Stimulated activated CD4-positive, alpha-beta T cell treated with anti-CD3 and anti-CD28 coated beads, TNF-alpha, amount 100 ng/mL, for 48 hours (primary cell): Measurements from ENCODE around the gene NDUFAF8.
A peak's percentile ranks its signal among the peaks of the same experiment; 100 is the strongest.

Source experiments
- DNase-seq, 3 donors: peaks; one replicate each; pipeline ENCODE4 v3.0.0-alpha.2; 2020; ENCODE audit warnings: low read depth in 3 of 3

Gene NDUFAF8

DNA sequence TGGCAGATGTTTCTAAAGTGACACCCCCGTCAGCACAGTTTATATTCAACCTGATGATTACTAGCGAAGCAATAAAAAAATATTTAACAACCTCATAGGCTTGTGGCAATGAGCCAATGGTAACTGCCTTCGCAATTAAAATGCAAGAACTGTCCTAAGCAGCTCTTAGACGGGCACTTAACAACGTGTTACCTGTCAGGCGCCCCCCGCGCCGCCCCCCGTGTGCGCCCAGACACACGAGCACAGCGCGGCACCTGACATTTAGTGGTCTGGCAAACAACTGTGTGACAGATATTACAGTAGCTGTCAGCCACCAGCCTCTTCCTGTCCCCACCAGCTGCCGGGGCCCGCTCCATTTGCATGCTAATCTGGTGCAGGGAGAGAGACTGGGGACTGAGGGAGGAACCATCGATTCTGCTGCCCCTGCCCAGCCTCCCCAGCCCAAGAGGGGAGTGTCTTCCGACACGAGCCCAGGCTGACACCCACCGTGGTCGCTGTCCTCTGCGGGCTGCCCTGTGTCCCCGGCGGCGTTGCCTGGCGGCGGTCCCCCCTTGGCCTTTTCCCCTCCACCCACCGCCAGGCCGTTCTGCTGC is 12.7 kb downstream of the NDUFAF8 start:
- no peak for DNase-seq

DNA sequence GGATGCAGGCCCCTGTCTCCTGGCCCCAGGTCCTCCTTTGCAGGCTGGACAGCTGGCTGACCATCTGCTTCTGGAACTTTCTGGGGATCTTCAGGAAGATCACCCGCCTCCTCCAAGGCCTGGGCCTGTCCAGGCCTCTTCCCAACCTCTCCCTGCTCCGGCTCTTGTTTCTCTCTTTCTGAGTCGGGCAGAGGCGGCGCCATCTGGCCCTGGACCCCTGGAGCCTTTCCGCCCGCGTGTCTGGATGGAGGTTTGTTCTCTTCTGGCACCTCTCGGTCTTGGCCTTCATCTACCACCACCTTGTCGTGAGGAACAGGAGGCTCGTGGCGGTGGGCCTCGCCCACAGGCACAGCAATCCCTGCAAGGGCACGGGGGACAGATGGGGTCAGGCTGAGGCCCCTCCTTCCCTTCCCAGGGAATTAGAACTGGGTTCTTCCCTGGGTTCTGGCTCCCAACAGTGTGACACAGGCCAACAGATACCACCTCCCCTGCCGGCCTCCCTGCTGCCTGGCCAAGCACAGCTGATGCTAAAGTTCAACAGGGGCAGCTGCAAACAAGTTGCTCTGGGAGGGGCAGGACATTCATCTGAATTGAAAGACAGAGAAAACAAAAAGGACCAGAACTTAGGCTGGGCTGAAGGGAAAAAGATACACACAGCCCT is 13.3 kb downstream of the NDUFAF8 start:
- DNase-seq, result no peak

DNA sequence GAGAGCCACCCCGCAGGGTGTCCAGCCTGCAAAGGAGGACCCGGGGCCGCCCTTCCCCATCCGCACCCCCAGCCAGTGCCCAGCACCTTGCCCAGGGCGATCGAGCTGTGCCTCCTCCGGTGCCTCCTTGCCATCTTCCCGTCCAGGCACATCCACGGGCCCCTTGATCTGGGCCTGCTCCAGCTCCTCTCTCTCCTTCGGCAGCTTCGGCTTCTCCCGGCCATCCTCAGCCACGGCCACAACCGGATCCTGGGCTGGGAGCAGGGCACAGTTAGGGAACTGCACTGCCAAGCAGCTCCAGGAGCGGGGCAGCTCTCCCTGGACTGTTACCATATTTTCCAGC is 13.8 kb downstream of the NDUFAF8 start:
- no peak for DNase-seq

DNA sequence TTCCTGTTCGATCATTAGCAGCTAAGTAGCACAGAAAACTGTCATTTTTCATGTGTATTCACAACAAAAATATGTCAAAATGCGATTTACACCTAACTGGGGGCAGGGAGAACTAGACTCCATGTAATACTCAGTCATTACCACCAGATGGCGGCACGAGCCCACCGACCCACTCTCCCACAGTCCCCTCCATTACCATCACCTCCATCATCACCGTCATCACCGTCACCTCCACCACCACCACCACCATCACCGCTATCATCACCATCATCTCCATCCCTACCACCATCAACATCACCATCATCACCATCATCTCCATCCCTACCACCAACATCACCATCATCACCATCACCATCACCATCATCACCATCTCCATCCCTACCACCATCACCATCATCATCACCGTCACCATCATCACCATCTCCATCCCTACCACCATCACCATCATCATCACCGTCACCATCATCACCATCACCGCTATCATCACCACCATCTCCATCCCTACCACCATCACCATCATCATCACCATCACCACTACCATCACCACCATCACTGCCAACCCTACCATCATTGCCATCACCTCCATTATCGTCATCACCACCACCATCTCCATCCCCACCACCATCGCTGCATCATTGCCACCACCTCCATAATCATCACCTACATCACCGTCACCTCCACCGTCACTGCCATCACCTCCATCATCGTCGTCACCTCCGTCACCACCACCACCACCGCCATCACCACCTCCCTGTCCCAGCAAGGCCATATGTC is 14.4 kb downstream of the NDUFAF8 start:
- DNase-seq, result peak in 2 of 3 donors; percentile 34 to 43

DNA sequence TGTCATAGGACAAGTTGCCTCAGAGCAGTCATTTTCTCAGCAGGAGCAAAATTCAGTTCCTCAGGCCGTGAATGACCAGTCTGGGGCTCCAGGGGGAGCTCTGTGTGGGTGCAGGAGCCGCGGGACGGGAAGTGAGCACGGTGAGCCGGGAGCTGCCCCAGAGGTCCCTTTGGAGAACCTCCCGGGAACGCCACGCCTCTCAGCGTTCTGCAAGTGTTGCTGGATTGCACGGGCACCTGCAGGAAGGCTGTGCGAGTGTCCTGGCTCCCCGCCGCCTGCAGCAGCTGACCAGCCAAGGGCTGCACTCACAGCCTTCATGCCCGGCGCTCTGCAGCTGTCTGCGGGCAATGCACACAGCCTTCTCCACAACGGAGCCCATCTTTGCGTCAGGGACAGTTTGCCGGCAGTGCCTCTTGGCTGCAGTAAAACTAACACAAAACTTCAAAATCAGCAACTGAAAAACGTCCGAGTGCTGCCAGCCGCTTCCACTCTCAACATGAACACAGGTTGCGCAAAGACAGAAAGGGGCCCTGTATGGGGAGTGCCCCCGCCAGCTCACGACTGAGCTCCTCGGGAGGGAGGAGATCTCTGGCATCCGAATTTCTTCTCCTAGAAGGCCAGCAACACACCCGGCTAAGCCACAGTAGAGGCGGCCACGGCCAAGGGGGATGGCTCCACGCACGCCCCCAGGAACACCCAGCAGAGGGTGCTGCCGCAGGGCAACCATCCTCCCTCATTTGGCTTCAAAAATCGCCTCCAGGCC is 16.0 kb downstream of the NDUFAF8 start:
- DNase-seq, result no peak

DNA sequence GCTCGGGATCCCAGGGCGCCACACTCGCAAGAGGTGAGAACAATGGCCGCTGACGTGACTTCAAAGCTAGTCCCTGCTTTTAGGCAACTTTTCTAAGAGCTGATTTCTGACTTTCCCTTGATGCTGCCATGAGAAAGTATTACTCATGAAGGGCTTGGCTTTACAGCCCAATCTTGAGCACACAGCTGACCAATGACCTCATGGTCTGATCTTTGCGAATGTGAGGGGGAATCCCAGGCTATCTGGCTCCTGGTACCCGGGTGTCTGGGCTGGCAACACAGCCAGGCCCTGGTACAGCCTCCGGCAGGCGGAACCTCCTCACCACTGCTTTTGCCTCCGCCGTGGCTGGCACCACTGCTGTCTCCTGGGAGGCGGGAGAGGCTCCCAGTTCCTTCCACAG is 17.5 kb downstream of the NDUFAF8 start:
- DNase-seq, result no peak

DNA sequence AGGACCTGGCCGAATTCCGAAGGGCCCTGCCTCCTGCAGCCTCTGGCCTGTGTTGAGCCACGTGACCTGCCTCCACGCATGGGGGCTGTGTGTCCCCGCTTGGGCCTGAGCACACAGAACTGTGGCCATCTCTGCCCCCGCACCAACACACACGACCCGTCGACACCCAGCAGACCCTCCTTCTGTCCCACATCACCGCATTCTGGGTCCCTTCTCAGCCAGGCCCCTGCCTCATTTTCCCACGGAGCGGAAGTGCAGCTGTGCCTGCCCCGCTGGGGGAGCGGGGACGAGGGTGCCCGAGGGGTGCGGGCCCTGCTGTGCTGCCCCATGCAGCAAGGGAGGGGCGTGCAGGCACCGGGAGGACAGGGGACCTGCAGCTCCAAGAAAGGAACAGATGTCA is 18.4 kb downstream of the NDUFAF8 start:
- no peak for DNase-seq

DNA sequence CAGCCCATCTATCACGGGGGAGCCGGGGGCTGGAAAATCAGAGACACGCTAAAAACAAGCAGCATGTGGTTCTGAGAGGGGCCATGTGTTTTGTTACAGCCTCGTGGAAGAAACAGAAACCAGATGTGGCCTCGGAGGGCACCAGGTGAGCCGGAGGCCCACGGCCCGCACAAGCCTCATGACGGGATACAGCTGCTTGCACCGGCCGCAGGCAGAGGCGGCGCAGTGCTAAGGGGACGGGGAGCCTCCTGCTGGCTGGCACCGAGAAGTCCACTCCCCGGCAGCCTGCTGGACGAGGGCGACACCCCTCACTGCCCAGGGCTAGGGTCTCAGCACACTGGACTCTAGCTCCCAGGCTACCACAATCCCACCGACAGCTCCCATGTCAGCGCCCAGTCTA is 19.2 kb downstream of the NDUFAF8 start:
- no peak for DNase-seq

DNA sequence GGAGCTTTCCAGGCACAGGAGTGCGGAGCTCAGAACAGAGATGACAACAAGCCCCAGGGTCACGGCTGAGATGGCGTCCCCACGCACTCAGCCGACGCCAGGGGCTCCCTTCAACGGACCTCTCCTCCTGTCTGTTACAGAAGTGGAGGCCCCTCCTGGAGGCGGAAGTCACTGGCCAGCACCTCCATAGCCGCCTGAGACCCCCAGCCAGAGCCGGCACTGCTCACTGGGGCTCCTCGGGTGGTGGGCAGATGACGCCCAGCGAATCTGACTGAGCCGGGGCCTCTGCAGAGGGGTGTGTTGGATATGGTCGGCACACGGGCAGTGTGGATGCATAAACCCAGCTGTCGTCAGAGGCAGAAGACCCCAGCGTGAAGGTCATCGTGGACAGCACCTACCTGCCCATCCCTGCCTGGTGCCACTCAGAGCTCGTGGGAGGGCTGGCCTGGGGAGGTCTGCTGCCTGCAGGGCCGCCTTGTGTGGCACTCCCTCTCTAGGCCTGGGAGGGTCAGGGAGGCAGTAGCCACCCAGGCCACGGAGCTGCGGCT is 20.0 kb downstream of the NDUFAF8 start:
- DNase-seq, result no peak

DNA sequence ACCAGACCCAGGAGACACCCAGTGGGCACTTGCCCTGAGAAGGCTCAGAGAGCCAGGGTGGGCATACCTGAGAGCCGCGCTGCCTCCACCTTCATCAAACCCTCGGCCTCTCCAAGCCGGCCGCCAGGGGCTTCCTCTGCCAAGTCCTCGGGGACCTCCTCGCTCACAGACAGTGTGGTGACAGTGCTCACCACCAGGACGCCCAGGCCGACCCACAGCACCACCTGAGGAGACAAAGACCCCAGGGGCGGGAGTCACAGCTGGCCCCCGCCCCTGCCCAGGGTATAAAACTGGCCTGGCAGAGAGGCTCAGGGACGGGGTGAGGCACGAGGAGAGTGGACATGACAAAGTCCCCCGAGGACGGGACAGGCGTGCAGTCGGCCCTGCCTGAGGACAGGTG is 21.1 kb downstream of the NDUFAF8 start:
- DNase-seq, result no peak

DNA sequence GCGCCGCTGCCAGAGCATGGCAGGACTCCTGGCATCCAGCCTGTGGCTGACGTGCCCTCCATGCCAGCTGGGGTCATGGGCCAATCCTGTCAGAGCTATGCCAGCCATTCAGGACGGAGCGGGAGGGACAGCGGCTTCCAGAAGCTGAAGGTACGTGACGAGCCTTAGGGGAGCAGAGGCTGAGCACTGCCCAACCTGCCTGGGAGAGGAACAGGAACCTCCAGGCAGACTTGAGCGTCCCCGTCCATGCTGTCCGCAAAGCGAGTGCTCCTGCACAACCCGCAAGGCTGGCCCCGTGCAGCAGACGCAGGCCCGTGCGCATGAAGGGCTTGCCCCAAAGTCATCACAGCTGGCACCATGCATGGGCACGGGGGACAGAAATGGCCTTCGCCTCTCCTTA is 21.5 kb downstream of the NDUFAF8 start:
- no peak for DNase-seq

DNA sequence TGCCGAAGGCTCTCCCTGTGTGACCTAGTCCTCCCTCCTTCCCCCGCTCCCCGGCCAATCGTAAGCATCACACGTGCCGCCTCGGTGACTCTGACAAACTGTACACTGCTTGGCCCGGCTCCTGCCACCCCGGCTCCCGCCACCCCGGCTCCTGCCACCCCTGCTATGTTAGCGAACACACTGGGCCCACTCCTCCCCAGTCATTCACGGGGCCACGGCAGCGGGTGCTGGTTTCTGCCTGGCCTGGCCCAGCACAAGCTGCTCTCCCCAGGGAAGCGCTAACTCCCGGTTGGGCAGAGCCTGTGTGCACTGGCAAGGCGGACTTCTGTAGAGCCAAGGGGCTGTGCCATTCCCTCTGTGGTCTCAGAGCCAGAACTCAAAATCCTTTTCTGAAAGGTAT is 22.0 kb downstream of the NDUFAF8 start:
- DNase-seq, result no peak

DNA sequence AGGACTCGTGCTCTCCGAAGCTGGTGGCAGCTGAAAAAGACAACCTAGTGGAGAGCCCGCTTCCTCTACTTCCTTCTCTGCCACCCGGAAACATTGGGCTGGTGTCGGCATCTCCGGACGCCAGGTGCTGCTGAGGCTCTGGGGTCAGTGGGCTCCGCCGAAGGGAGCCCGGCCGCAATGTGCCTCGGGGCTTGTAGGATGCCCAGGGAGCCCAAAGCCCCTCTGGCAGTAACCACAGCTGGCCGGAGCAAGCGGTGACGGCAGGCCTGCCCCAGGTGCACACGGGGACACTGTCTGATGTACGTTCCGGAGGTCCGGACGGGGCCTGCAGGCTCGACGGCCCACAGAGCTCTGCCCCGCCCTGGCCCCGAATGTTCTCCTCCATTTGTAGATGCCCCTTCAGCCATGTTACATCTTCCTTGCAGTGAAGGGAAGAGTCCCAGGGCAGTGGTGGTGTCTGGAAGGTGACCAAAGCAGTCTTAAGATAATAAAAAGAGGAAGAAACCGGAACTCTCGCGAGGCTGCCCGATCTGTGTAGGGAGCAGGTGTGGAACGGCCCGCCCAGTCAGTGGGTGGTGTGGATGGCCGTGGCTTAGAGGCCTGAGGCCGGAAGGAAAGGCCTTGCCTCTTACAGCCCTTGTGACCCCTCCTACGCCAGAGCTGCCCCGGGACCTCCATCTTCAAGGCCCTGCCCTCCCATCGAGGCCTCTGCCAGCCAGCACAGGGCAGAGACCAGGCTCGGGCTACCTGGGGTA is 22.6 kb downstream of the NDUFAF8 start:
- no peak for DNase-seq

DNA sequence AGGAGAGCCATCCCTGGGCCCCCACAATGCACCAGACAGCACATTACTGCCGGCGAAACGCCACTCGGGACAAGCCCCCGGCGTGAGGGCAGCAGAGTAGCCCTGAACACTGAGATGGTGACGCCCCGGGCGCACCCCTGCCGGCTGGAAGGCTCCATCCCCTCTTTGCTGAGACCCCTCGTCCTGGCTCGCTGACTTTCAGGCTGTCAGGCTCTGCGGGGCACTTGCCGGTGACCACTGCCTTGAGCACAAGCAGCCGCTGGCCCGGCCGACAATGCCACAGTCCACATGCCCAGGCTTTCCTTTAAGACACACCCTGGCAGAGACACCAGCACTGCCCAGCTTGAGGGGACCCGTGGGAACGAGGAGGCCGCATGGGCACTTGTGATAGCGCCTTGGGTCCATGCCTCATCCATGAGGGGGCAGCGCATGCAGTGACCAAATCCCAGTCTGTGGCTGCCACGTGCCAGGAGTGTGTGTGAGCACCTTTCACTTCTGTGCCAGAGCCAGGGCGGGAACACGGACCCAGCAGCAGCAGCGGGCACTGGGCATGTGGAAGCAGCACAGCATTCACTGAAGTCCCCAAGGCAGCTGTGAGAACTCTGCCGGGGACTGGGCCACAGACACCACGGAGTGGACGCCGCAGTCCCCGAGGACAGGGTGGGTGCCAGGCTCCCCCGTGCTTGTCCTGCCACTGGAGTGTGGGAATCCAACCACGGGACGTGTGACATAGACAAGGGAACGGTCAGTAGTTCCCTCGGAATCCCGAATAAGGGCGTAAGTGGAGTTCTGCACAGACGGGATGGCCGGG is 24.5 kb downstream of the NDUFAF8 start:
- no peak for DNase-seq

DNA sequence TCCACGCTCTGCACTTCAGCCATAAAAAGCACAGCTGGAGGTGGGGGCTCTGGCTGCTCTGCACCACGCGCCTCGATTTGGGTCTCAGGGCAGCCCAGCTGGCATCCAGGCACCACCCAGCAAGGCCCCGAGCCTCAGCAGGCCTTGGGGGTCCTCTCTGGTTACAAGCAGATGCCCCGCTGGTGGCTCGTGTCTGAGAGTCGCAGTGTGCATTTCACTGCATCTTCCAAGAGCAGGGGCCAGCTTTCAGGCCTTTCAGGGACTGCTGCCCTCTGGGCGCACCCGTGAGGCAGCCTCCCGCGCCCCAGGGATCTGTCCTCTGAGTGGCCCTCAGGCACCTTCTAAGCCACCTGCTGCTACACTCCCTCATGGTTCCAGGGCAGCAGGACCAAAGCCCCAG is 25.5 kb downstream of the NDUFAF8 start:
- DNase-seq, result no peak

DNA sequence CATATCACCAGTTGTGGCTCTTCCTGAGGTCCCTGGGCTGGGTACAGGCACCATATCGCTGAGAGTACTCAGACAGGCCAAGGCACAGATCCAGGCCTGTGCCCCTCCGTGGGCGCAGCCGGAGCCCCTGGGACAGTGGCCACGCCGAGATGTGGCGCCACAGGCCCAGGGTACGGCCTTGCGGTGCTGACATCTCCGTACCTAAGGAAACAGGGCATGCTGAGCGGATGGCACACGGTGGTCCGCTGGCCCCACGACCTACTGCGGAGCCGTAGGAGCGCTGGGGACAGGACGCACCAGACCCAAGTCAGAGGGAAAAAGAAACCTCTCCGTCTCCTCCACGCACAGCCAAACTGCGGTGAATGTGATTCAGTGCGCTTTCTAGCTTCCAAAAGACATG is 26.5 kb downstream of the NDUFAF8 start:
- no peak for DNase-seq

DNA sequence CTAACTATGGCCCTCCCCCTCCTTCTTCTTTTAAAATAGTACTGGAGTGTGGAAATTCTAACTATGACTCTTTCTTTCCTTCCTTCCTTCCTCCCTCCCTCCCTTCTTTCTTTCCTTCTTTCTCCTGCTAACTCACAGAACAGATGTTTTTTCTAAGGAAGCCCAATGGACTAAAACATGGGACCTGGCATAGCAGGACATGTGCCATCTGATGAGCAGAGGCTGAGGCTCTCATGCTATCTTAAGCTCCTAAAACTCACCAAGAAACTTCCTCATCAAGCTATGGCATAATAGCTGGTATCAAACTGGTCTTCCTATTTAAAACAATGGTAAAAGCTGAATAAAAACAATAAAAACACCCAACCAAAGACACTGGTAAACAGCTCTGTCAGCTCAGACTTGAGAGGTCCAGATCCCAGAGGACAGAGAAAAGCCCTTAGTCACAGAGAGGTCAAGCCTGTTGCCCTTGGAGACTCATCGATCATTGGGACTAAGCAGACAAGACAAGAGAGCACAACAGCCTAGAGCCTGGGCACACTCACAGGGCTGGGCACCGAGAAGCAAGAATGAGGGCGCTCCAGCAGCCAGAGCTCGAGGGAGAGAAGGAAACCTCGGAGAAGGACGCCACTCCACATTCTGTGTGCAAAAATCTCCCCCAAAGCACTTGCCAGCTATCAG is 28.4 kb downstream of the NDUFAF8 start:
- DNase-seq, result no peak

DNA sequence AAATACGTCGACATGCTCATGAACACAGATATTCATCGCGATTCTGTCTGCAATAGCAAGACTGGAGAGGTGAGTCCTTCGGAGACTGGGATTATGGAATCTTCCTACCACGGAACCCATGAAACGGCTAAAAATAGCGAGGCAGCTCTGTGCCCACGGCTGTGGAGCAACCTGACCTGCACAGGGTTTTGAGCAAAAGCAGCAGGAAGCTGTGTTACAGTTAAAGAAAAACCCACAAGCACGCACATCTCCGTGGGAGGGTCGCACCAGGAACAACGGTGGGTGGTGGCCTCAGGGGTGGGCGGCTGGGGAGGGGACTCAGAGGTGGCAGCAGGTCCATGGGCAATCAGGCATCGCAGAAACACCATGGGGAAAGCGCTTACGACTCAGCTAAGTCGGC is 31.2 kb downstream of the NDUFAF8 start:
- no peak for DNase-seq

DNA sequence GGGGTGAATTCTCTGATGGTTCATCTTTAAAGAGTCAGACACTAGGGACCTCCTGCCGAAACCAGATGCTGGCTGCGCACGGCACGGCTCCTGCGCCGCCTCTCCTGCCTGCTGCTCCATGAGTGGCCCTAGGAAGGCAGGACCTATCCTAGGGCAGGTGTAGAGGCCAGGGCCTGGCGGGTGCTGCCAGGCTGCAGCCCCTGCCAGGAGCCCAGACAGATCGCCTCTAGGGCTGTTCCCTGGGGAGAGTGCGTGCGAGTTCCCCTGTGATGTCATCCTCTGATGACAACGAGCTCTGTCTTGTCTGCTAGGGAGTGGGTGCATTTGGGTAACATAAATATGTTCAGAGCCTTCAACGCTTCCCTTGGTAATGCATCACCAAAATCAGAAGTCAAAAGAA is 32.1 kb downstream of the NDUFAF8 start:
- DNase-seq, result no peak

DNA sequence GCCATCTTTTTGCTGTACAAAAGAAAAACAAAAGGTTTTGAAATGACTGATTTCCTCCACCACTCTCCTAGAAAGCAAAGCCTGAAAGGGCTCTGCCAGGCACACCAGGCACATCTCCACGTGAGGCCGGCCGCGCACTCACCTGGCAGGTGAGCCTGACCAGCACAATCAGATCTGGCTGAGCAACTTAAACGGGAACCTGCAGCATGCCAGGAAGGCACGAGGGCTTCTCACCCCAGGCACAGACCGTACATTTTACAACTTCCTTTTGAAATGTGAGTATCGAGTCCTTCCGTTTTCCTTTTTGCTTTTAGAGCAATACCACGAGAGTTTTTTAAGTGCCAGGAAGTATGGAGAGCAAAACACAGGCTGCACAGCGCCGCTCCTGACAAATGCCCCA is 33.5 kb downstream of the NDUFAF8 start:
- DNase-seq, result no peak
